ENCODE data around the gene RHO. TPM values are rescaled to one million over a fixed set of nuclear protein-coding genes. Genes with fewer than 3 reads are reported as not detected.
A peak's percentile ranks its signal among the peaks of the same experiment; 100 is the strongest.

RHO gene
- total RNA-seq, 4 donors from 2014 or later, result not detected

DNA sequence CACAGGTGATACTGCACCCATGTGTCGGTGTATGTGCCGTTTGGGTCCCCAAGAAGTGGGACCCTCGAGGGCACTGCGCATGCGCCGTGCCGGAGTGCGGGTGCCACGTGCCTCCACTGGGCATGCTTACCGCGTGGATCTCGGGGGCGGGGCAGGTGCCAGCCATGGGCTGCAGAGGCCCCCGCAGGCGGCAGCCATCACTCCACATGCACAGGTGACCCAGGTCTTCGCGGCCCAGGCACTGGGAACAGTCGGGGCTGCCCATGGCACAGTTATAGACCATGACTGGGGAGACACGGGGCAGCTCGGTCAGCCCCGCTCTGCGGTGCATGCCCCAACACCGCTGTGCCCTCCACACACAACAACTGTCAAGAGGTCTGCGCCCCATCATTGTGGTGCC lies 45.8 kb downstream of the RHO start:
- intact Hi-C loops (cut with DNase I; ENCODE audit: low total_unique reads), result no loop called here
- no peak for DNase-seq
- Histone ChIP-seq H3K27me3 (no peaks in the 10 kb centered on the region), H3K4me3 (no peak overlapping the region), H3K36me3 (no peaks in the 10 kb centered on the region), H3K9me3 (no peaks in the 10 kb centered on the region), H3K27ac (no peak overlapping the region), H3K4me1 (peaks cover 11% of the 10 kb centered on the region in 2 donors)
- TF ChIP-seq POLR2A (IDR thresholded peaks at IDR 0.05), result no peak
- TF ChIP-seq, protein P1, sequence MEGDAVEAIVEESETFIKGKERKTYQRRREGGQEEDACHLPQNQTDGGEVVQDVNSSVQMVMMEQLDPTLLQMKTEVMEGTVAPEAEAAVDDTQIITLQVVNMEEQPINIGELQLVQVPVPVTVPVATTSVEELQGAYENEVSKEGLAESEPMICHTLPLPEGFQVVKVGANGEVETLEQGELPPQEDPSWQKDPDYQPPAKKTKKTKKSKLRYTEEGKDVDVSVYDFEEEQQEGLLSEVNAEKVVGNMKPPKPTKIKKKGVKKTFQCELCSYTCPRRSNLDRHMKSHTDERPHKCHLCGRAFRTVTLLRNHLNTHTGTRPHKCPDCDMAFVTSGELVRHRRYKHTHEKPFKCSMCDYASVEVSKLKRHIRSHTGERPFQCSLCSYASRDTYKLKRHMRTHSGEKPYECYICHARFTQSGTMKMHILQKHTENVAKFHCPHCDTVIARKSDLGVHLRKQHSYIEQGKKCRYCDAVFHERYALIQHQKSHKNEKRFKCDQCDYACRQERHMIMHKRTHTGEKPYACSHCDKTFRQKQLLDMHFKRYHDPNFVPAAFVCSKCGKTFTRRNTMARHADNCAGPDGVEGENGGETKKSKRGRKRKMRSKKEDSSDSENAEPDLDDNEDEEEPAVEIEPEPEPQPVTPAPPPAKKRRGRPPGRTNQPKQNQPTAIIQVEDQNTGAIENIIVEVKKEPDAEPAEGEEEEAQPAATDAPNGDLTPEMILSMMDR (IDR thresholded peaks at IDR 0.05 in 4 of 5, conservative IDR thresholded peaks at IDR 0.05 in 1 of 5), result no peak
- no peak for ATAC-seq
- in situ Hi-C loops (cut with MboI; ENCODE audit: low sequenced_read_pairs in 4 of 4), result no loop called here

DNA sequence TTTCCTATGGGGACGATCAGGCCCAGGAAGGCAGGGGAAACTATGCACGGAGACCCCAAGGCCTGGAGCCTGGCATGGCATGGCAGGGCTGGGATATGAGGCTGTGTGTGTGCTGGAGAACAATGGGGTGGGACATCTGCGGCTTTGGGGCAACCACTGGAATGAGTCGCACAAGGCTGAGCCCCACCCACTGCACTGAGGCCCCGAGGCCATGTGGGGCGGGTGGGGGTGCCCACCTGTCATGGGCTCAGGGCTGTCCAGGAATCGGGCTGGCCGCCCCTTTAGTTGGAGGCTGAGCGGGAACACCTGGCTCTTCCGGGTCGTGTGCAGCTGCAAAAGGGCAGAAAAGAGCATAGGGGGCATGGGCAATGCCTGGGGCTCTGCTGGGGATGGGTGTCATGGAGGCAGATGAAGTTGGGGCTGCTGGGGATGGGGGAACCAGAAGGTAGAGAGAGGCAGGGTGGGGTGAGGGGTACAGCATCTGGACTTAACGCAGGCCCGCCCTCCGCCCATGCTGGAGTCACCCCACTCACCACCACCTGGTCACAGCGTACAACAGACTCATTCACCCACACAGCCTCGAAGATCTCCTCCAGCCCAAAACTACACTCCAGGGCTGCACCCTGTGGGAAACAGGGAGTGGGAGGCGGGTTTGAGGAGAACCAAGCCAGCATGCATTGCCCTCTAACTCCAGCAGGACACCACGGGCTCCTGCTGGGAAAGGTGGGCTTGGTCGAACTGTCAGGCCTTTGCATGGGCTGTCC lies 47.0 kb downstream of the RHO start:
- Histone ChIP-seq H3K4me3 (no peak overlapping the region), H3K27me3 (no peaks in the 10 kb centered on the region), H3K36me3 (no peaks in the 10 kb centered on the region), H3K4me1 (peaks cover 11% of the 10 kb centered on the region in 2 donors), H3K27ac (no peak overlapping the region), H3K9me3 (no peaks in the 10 kb centered on the region)
- in situ Hi-C loops (cut with MboI; ENCODE audit: low sequenced_read_pairs in 4 of 4) (no loop called here), intact Hi-C loops (cut with DNase I; ENCODE audit: low total_unique reads) (no loop called here)
- DNase-seq (no peak), ATAC-seq (no peak)
- TF ChIP-seq, protein P1 (IDR thresholded peaks at IDR 0.05 in 4 of 5, conservative IDR thresholded peaks at IDR 0.05 in 1 of 5), result no peak
- no peak for TF ChIP-seq POLR2A (IDR thresholded peaks at IDR 0.05)

DNA sequence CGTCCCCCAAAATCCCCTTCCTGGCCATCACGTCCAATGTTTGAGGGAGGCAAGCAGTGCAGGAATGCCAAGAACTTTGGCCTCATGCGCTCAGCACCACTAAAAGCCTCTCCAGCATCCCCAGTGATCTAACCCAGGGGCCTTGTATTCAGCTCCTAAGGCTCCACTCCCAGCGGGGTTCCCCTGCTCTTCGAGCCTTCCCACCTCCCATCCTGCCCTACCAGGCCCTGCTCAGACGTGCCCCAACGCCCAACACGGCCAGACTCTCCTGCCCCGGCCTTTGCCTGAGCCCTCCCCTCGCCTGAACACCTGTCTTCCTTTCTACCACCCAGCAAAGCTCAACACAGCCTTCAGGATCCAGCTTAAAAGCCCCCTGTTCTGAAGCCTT lies 47.6 kb downstream of the RHO start:
- Histone ChIP-seq H3K4me1 (peaks cover 11% of the 10 kb centered on the region in 2 donors), H3K9me3 (no peaks in the 10 kb centered on the region), H3K27me3 (no peaks in the 10 kb centered on the region), H3K27ac (peak overlapping the region in 3 of 4 donors; percentile 45 to 61 (median 47)), H3K36me3 (no peaks in the 10 kb centered on the region), H3K4me3 (no peak overlapping the region)
- no peak for DNase-seq
- intact Hi-C loops (cut with DNase I; ENCODE audit: low total_unique reads), result no loop called here
- TF ChIP-seq, protein P1 (IDR thresholded peaks at IDR 0.05 in 4 of 5, conservative IDR thresholded peaks at IDR 0.05 in 1 of 5), result no peak
- no peak for TF ChIP-seq POLR2A (IDR thresholded peaks at IDR 0.05)
- in situ Hi-C loops (cut with MboI; ENCODE audit: low sequenced_read_pairs in 4 of 4), result no loop called here
- no peak for ATAC-seq

DNA sequence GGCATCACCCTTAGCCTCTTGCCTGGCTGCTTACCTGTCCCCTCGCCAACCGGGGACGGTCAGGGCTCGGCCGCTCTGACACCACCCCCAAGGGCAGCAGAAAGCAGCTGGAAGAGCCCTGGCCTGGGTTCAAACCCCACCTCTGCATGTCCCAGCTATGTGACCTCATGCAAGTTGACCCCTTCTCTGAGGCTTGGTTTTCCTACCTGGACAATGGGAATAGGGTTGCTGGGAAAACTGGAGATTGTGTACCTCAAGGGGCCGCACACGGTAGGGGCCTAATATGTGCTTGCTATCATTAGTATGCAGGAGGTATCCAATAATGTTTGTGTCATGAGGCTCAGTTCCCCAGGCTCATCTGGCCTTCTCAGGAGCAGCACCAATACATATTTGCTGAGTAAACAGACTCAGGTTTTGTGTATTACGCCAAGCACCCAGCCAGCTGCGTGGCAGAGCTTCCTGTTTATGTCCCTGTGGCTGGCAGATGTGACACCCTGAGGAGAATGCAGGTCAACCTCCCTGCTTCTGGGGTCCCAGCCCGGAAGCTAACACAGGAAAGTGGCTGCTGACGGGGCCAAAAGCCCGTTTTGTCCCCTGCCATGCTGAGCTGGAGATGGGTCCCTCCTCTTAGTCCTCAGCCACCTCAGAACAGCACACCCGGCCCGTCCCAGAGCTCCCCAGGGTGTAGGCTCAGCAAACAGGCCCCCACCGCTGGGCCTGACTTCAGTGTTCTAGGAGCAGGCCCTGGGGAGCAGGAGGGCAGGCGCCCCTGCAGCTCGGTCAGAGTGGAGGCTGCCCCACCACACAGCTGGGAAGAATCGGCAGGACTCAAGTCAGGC lies 48.3 kb downstream of the RHO start:
- Histone ChIP-seq H3K27ac (peak overlapping the region; percentile 20 to 61 (median 52)), H3K36me3 (no peaks in the 10 kb centered on the region), H3K9me3 (no peaks in the 10 kb centered on the region), H3K4me3 (no peak overlapping the region), H3K27me3 (no peaks in the 10 kb centered on the region), H3K4me1 (peaks cover 11% of the 10 kb centered on the region in 2 donors)
- intact Hi-C loops (cut with DNase I; ENCODE audit: low total_unique reads), result no loop called here
- TF ChIP-seq, protein P1 (IDR thresholded peaks at IDR 0.05 in 4 of 5, conservative IDR thresholded peaks at IDR 0.05 in 1 of 5), result no peak
- TF ChIP-seq POLR2A (IDR thresholded peaks at IDR 0.05), result no peak
- ATAC-seq (peak; percentile 12 to 28), DNase-seq (peak in 1 of 2 donors; percentile 60)
- in situ Hi-C loops (cut with MboI; ENCODE audit: low sequenced_read_pairs in 4 of 4), result no loop called here
